Fibroblast of lung (primary cell): ENCODE results near the gene CTNNA2.

Experiments
- CTCF ChIP-seq, 2 donors: IDR thresholded peaks in 1 of 2; conservative IDR thresholded peaks in 1 of 2; 1 replicate in 1 of 2; 2 replicates in 1 of 2; pipeline ENCODE4 v1.5.1; 2011 to 2012; ENCODE audit warnings: low read length in 2 of 2, control low read depth in 1 of 2, inconsistent platforms in 1 of 2, low read depth in 1 of 2, mild to moderate bottlenecking in 1 of 2
- EZH2 ChIP-seq: IDR thresholded peaks from 2 replicates; pipeline ENCODE4 v1.5.1; 2012; ENCODE audit warnings: low read length, control low read depth, mild to moderate bottlenecking; ENCODE audit errors: missing control alignments

- TF ChIP-seq EZH2 (no peak), CTCF (conservative IDR thresholded peaks at IDR 0.05 in 1 of 2, IDR thresholded peaks at IDR 0.05 in 1 of 2; ENCODE audit: low read depth in 1 of 2, low read length in 2 of 2) (no peak)
Measured at GRCh38 chr2:80490964-80491363, 978.1 kb downstream of the CTNNA2 start.
